Stomach smooth muscle (tissue), 2 donors: ENCODE data around the gene ZNRD2.

Source experiments
- H3K27ac ChIP-seq: one replicate; pipeline ENCODE4 v1.7.0; 2013; ENCODE audit warnings: mild to moderate bottlenecking, low read length, inconsistent platforms
- H3K27me3 ChIP-seq, 2 donors: one replicate each; pipeline ENCODE4 v1.7.0; 2013; ENCODE audit warnings: low read length in 2 of 2; ENCODE audit not compliant: insufficient read depth in 2 of 2, control insufficient read depth in 1 of 2
- H3K36me3 ChIP-seq, 2 donors: one replicate each; pipeline ENCODE4 v1.7.0; 2013; ENCODE audit warnings: low read length in 2 of 2; ENCODE audit not compliant: control insufficient read depth in 2 of 2, insufficient read depth in 2 of 2
- H3K4me1 ChIP-seq: one replicate; pipeline ENCODE4 v1.7.0; 2013; ENCODE audit warnings: low read length; ENCODE audit not compliant: control insufficient read depth, insufficient read depth
- H3K4me3 ChIP-seq, 2 donors: one replicate each; pipeline ENCODE4 v1.7.0; 2013; ENCODE audit warnings: low read length in 2 of 2
- H3K9ac ChIP-seq, 2 donors: one replicate each; pipeline ENCODE4 v1.7.0; 2013; ENCODE audit warnings: low read length in 2 of 2, mild to moderate bottlenecking in 1 of 2
- H3K9me3 ChIP-seq, 2 donors: one replicate each; pipeline ENCODE4 v1.7.0; 2013; ENCODE audit warnings: low read length in 2 of 2; ENCODE audit not compliant: control insufficient read depth in 2 of 2
- donor health status: healthy.
- donor health status: Pancreatic carcinoma.

Gene ZNRD2

GRCh38 chr11:65615229-65615949, 45.1 kb downstream of the ZNRD2 start, which contains the start of gene PCNX3:
PCNX3 (plus strand) TSS chr11:65615776; CDS start chr11:65616312, 536 bp downstream.
- H3K4me3 ChIP-seq = peak within 1 kb of the TSS; percentile 85 to 96
- H3K9me3 ChIP-seq = no peaks in the 10 kb centered on the region
- peaks cover 54% of the 10 kb centered on the region for H3K4me1 ChIP-seq
- H3K27me3 ChIP-seq = no peaks in the 10 kb centered on the region
- peak within 1 kb of the TSS; percentile 78 to 89 for H3K9ac ChIP-seq
- H3K27ac ChIP-seq = peak within 1 kb of the TSS; percentile 87
- peaks cover 19 to 30% of the 10 kb centered on the region in 2 donors for H3K36me3 ChIP-seq

- Histone ChIP-seq H3K27me3 (no peaks in the 10 kb centered on the region), H3K4me1 (peaks cover 48% of the 10 kb centered on the region), H3K4me3 (peak overlapping the region; percentile 71 to 96), H3K9me3 (no peaks in the 10 kb centered on the region), H3K27ac (peak overlapping the region; percentile 87), H3K9ac (peak overlapping the region; percentile 78 to 80), H3K36me3 (peaks cover 19 to 28% of the 10 kb centered on the region in 2 donors)
Measured at GRCh38 chr11:65615950-65616574, 45.8 kb downstream of the ZNRD2 start.

- Histone ChIP-seq H3K36me3 (peaks cover 19 to 33% of the 10 kb centered on the region in 2 donors), H3K27ac (peak overlapping the region; percentile 41), H3K9me3 (no peaks in the 10 kb centered on the region), H3K9ac (peak overlapping the region; percentile 78 to 80), H3K4me3 (peak overlapping the region; percentile 71 to 96), H3K27me3 (no peaks in the 10 kb centered on the region), H3K4me1 (peaks cover 43% of the 10 kb centered on the region)
Measured at GRCh38 chr11:65616575-65617001, 46.3 kb downstream of the ZNRD2 start.

GRCh38 chr11:65617136-65617850, 47.0 kb downstream of the ZNRD2 start:
- H3K9ac ChIP-seq = peak overlapping the region in 1 of 2 donors; percentile 78
- no peaks in the 10 kb centered on the region for H3K27me3 ChIP-seq
- no peaks in the 10 kb centered on the region for H3K9me3 ChIP-seq
- no peak overlapping the region for H3K27ac ChIP-seq
- H3K4me1 ChIP-seq = peaks cover 36% of the 10 kb centered on the region
- H3K36me3 ChIP-seq = peaks cover 14 to 35% of the 10 kb centered on the region in 2 donors
- H3K4me3 ChIP-seq = no peak overlapping the region

- no peak overlapping the region for H3K27ac ChIP-seq
- H3K9me3 ChIP-seq = no peaks in the 10 kb centered on the region
- peaks cover 11 to 35% of the 10 kb centered on the region in 2 donors for H3K36me3 ChIP-seq
- no peaks in the 10 kb centered on the region for H3K27me3 ChIP-seq
- no peak overlapping the region for H3K9ac ChIP-seq
- no peak overlapping the region for H3K4me3 ChIP-seq
- peaks cover 27% of the 10 kb centered on the region for H3K4me1 ChIP-seq
Measured at GRCh38 chr11:65617990-65618751, 47.9 kb downstream of the ZNRD2 start.

- Histone ChIP-seq H3K4me1 (peaks cover 21% of the 10 kb centered on the region), H3K27ac (no peak overlapping the region), H3K9me3 (no peaks in the 10 kb centered on the region), H3K9ac (no peak overlapping the region), H3K27me3 (no peaks in the 10 kb centered on the region), H3K4me3 (no peak overlapping the region), H3K36me3 (peaks cover 11 to 39% of the 10 kb centered on the region in 2 donors)
Measured at GRCh38 chr11:65618763-65619162, 48.5 kb downstream of the ZNRD2 start.

GRCh38 chr11:65619281-65619928, 49.1 kb downstream of the ZNRD2 start:
- H3K4me3 ChIP-seq = no peak overlapping the region
- H3K4me1 ChIP-seq = peaks cover 15% of the 10 kb centered on the region
- H3K36me3 ChIP-seq = peaks cover 16 to 41% of the 10 kb centered on the region in 2 donors
- no peak overlapping the region for H3K9ac ChIP-seq
- H3K9me3 ChIP-seq = no peaks in the 10 kb centered on the region
- no peak overlapping the region for H3K27ac ChIP-seq
- no peaks in the 10 kb centered on the region for H3K27me3 ChIP-seq

- Histone ChIP-seq H3K4me3 (no peak overlapping the region), H3K27me3 (no peaks in the 10 kb centered on the region), H3K27ac (no peak overlapping the region), H3K9me3 (no peaks in the 10 kb centered on the region), H3K9ac (no peak overlapping the region), H3K36me3 (peaks cover 16 to 47% of the 10 kb centered on the region in 2 donors), H3K4me1 (peaks cover 15% of the 10 kb centered on the region)
Measured at GRCh38 chr11:65620666-65621065, 50.4 kb downstream of the ZNRD2 start.

GRCh38 chr11:65621460-65621859, 51.2 kb downstream of the ZNRD2 start:
- no peak overlapping the region for H3K27ac ChIP-seq
- H3K9me3 ChIP-seq = no peaks in the 10 kb centered on the region
- no peak overlapping the region for H3K4me3 ChIP-seq
- H3K9ac ChIP-seq = no peak overlapping the region
- H3K36me3 ChIP-seq = peaks cover 20 to 52% of the 10 kb centered on the region in 2 donors
- H3K4me1 ChIP-seq = peaks cover 17% of the 10 kb centered on the region
- no peaks in the 10 kb centered on the region for H3K27me3 ChIP-seq
